SK-N-SH (cell line): ENCODE results near the gene CHD1L. TPM values are rescaled to one million over a fixed set of nuclear protein-coding genes. Genes with fewer than 3 reads are reported as not detected.

Experiments used
- CTCF ChIA-PET: fragments of 300-600, 350-600 bp; formaldehyde crosslinking; extraction: SDS; loops from one replicate; lab custom pipeline; 2021; lab: Yijun Ruan, JAX
- POLR2A ChIA-PET: fragments of 350-600 bp; sonication (Branson Sonifier 250); formaldehyde crosslinking; extraction: SDS; loops from one replicate; lab custom pipeline; 2020; ENCODE audit warnings: antibody characterized with exemption, inconsistent platforms; lab: Yijun Ruan, JAX
- DNase-seq: peaks from one replicate; pipeline ENCODE4 v3.0.0; 2012
- H2AFZ ChIP-seq: fragments of 200-600 bp; sonication (generic); 2 replicates; pipeline ENCODE4 v1.8.1; 2016; ENCODE audit warnings: antibody characterized with exemption, mild to moderate bottlenecking, low read depth
- H3F3A ChIP-seq: fragments of 200-600 bp; sonication (generic); replicated peaks from 2 replicates; pipeline ENCODE3; 2016; ENCODE audit warnings: antibody characterized with exemption, mild to moderate bottlenecking; ENCODE audit not compliant: insufficient read depth
- H3K27ac ChIP-seq, 2 experiments: fragments of 200-500 bp in 1 of 2; fragments of 200-600 bp in 1 of 2; sonication (Bioruptor generic) in 1 of 2; sonication (generic), shearing (Covaris generic) in 1 of 2; 2 replicates each; pipeline versions ENCODE4 v1.5.1 to v1.6.1; 2014 to 2016; ENCODE audit warnings: low read depth in 2 of 2, inconsistent platforms in 1 of 2, low read length in 1 of 2, mild to moderate bottlenecking in 1 of 2, mixed read lengths in 1 of 2
- H3K27me3 ChIP-seq: fragments of 200-600 bp; sonication (generic), shearing (Covaris generic); 2 replicates; pipeline ENCODE4 v1.6.1; 2016; ENCODE audit warnings: mixed run types; ENCODE audit not compliant: insufficient read depth
- H3K36me3 ChIP-seq, 2 experiments: fragments of 200-500 bp in 1 of 2; fragments of 200-600 bp in 1 of 2; sonication (Bioruptor generic) in 1 of 2; sonication (generic) in 1 of 2; replicated peaks in 1 of 2; 2 replicates each; pipeline versions ENCODE3 to v1.5.1; 2014 to 2016; ENCODE audit warnings: low read length in 1 of 2, mild to moderate bottlenecking in 1 of 2; ENCODE audit not compliant: insufficient read depth in 2 of 2, control insufficient read depth in 1 of 2
- H3K4me1 ChIP-seq, 2 experiments: fragments of 200-500 bp in 1 of 2; fragments of 200-600 bp in 1 of 2; sonication (Bioruptor generic) in 1 of 2; sonication (generic), shearing (Covaris generic) in 1 of 2; 2 replicates each; pipeline versions ENCODE4 v1.5.1 to v1.6.1; 2014 to 2016; ENCODE audit warnings: low read depth in 1 of 2, low read length in 1 of 2, mixed run types in 1 of 2; ENCODE audit not compliant: insufficient read depth in 2 of 2, control insufficient read depth in 1 of 2
- H3K4me2 ChIP-seq: fragments of 200-600 bp; sonication (generic), shearing (Covaris generic); 2 replicates; pipeline ENCODE4 v1.6.1; 2017; ENCODE audit warnings: mixed run types
- H3K4me3 ChIP-seq, 2 experiments: fragments of 200-500 bp in 1 of 2; fragments of 200-600 bp in 1 of 2; sonication (Bioruptor generic) in 1 of 2; sonication (generic), shearing (Covaris generic) in 1 of 2; 2 replicates each; pipeline versions ENCODE4 v1.5.1 to v1.8.1; 2014 to 2016; ENCODE audit warnings: low read depth in 2 of 2, inconsistent platforms in 1 of 2, low read length in 1 of 2, mild to moderate bottlenecking in 1 of 2, mixed read lengths in 1 of 2, moderate library complexity in 1 of 2
- H3K79me2 ChIP-seq: fragments of 200-600 bp; sonication (generic); 2 replicates; pipeline ENCODE4 v1.8.1; 2017; ENCODE audit warnings: mild to moderate bottlenecking; ENCODE audit not compliant: insufficient read depth
- H3K9ac ChIP-seq: fragments of 200-600 bp; sonication (generic); 2 replicates; pipeline ENCODE4 v1.6.1; 2017; ENCODE audit warnings: mixed run types
- H3K9me2 ChIP-seq: fragments of 200-600 bp; sonication (generic); 2 replicates; pipeline ENCODE4 v1.6.1; 2017; ENCODE audit warnings: mixed run types
- H3K9me3 ChIP-seq: fragments of 200-600 bp; sonication (generic); 2 replicates; pipeline ENCODE4 v1.6.1; 2017; ENCODE audit warnings: mixed run types, mild to moderate bottlenecking, moderate library complexity
- H4K20me1 ChIP-seq: fragments of 200-600 bp; sonication (generic); 2 replicates; pipeline ENCODE4 v1.6.1; 2017; ENCODE audit warnings: mild to moderate bottlenecking, mixed run types; ENCODE audit not compliant: insufficient read depth
- CTCF ChIP-seq: fragments of 200-600 bp; sonication (generic); IDR thresholded peaks from 2 replicates; pipeline ENCODE4 v1.6.1; 2017; ENCODE audit warnings: antibody characterized with exemption, mild to moderate bottlenecking, moderate library complexity
- ELF1 ChIP-seq: IDR thresholded peaks from 2 replicates; pipeline ENCODE4 v1.4.0; 2012
- EP300 ChIP-seq, 2 experiments: IDR thresholded peaks; 2 replicates each; pipeline versions ENCODE4 v1.4.0 to v1.6.1; 2012; ENCODE audit warnings: borderline replicate concordance in 1 of 2, low read depth in 1 of 2, low read length in 1 of 2
- EZH2phosphoT487 ChIP-seq: fragments of 200-600 bp; sonication (generic); IDR thresholded peaks from 2 replicates; pipeline ENCODE4 v1.6.1; 2017; ENCODE audit warnings: low read depth, mixed run types, mild to moderate bottlenecking, antibody characterized with exemption, moderate library complexity, borderline replicate concordance
- FOSL2 ChIP-seq: IDR thresholded peaks from 2 replicates; pipeline ENCODE4 v1.4.0; 2012; ENCODE audit warnings: low read depth, mild to moderate bottlenecking, moderate library complexity, borderline replicate concordance
- FOXJ3 ChIP-seq: sonication (generic); formaldehyde crosslinking; IDR thresholded peaks from 2 replicates; pipeline ENCODE4 v1.5.1; 2020; ENCODE audit warnings: mild to moderate bottlenecking, missing genetic modification reagents
- FOXM1 ChIP-seq: IDR thresholded peaks from 2 replicates; pipeline ENCODE4 v1.4.0; 2012; ENCODE audit warnings: low read depth, mild to moderate bottlenecking
- MEF2A ChIP-seq: IDR thresholded peaks from 2 replicates; pipeline ENCODE4 v1.4.0; 2012; ENCODE audit warnings: low read depth, borderline replicate concordance
- MXI1 ChIP-seq: IDR thresholded peaks from 2 replicates; pipeline ENCODE4 v1.6.1; 2012; ENCODE audit warnings: mild to moderate bottlenecking, low read depth, low read length, improper control_type of control experiment
- NFIC ChIP-seq: IDR thresholded peaks from 2 replicates; pipeline ENCODE4 v1.4.0; 2012; ENCODE audit warnings: borderline replicate concordance
- PBX3 ChIP-seq: IDR thresholded peaks from 2 replicates; pipeline ENCODE4; 2012
- POLR2AphosphoS5 ChIP-seq: IDR thresholded peaks from 2 replicates; pipeline ENCODE4 v1.6.1; 2012; ENCODE audit warnings: low read depth, low read length
- RAD21 ChIP-seq: IDR thresholded peaks from 2 replicates; pipeline ENCODE4 v1.6.1; 2012; ENCODE audit warnings: mild to moderate bottlenecking, low read length
- RCOR1 ChIP-seq: fragments of 150-350 bp; IDR thresholded peaks from 2 replicates; pipeline ENCODE4 v1.6.1; 2017; ENCODE audit warnings: antibody characterized with exemption, low read length
- RFX5 ChIP-seq: IDR thresholded peaks from 2 replicates; pipeline ENCODE4 v1.6.1; 2012; ENCODE audit warnings: mild to moderate bottlenecking, improper control_type of control experiment, low read length
- SIN3A ChIP-seq: IDR thresholded peaks from 2 replicates; pipeline ENCODE4 v1.6.1; 2012; ENCODE audit warnings: low read depth, mild to moderate bottlenecking, low read length, moderate library complexity, borderline replicate concordance
- SMC3 ChIP-seq: IDR thresholded peaks from 2 replicates; pipeline ENCODE4 v1.6.1; 2012; ENCODE audit warnings: low read depth, low read length, improper control_type of control experiment
- TAF1 ChIP-seq: IDR thresholded peaks from 2 replicates; pipeline ENCODE4 v1.6.1; 2012; ENCODE audit warnings: low read depth, mild to moderate bottlenecking, low read length, moderate library complexity, borderline replicate concordance
- TCF12 ChIP-seq: IDR thresholded peaks from 2 replicates; pipeline ENCODE4 v1.4.0; 2012
- TEAD4 ChIP-seq: IDR thresholded peaks from 2 replicates; pipeline ENCODE4 v1.4.0; 2012; ENCODE audit warnings: mild to moderate bottlenecking, borderline replicate concordance; ENCODE audit not compliant: insufficient read depth
- YY1 ChIP-seq: IDR thresholded peaks from 2 replicates; pipeline ENCODE4 v1.4.0; 2012; ENCODE audit warnings: low read depth, mild to moderate bottlenecking
- WGBS: methylation state at CpG from one replicate; pipeline ENCODE4 v1.1.6; 2017; ENCODE audit warnings: low lambda C conversion rate; 5-methylcytosine and 5-hydroxymethylcytosine counted together
- polyA plus RNA-seq, 3 experiments: library from polyadenylated mRNA; depleted of rRNA; stranded (reverse); fragments of >200 nt; gene quantifications; 2 replicates each; pipeline ENCODE4 v1.2.3, GENCODE V29; 2012
- TF ChIP-seq, protein P1 (sequence below): IDR thresholded peaks from 2 replicates; pipeline ENCODE4 v1.4.0; 2012; ENCODE audit warnings: low read depth, borderline replicate concordance
- TF ChIP-seq, protein P2 (sequence below): IDR thresholded peaks from 2 replicates; pipeline ENCODE4 v1.4.0; 2012; ENCODE audit warnings: low read depth, borderline replicate concordance
- TF ChIP-seq, protein P3 (sequence below): fragments of 150-350 bp; IDR thresholded peaks from 2 replicates; pipeline ENCODE4 v1.6.1; 2016; ENCODE audit warnings: mild to moderate bottlenecking, low read depth, low read length
- TF ChIP-seq, protein P4 (sequence below): IDR thresholded peaks from 2 replicates; pipeline ENCODE4 v1.4.0; 2012; ENCODE audit warnings: low read depth

The CHD1L gene
- polyA plus RNA-seq (2012; rRNA removed): 24.7 and 37.2 TPM in 2 replicates
- polyA plus RNA-seq (2012; cell fraction: cytosol; rRNA removed): 32.3 and 34.1 TPM in 2 replicates
- 28.2 and 53.7 TPM in 2 replicates for polyA plus RNA-seq (2012; cell fraction: nucleus; rRNA removed)

DNA sequence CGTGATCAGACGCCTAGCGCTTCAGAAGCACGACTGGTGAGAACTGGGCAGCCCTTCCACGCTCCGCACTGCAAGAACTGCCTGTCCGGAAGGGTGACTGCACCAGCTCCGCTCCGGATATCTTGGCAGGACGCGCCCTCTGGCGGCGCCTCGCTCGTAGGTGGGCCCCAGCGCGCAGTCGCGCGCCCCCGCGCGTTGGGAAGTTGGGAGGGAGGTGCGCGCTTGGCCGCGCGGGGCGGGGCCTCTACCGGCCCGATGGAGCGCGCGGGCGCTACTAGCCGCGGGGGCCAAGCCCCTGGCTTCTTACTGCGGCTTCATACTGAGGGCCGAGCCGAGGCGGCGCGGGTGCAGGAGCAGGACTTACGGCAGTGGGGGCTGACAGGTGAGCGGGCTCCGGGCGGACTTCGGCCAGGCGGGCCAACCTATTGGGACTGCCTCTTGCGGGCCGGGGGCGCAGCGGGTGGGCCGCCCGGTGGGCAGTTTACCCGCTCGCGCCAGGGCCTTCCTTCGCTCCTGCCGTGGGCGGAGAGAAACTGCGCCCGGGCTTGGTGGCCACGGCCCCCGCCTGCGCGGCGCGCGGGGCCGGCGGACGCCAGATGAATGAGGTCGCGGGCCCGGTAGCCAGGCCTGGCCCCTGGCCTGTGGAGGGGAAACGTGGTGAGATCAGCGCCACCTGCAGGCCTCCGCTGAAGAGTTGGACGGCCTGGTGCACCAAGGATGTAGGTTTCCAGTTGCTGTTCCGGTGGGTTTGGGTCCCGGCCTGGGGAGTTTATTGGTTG lies at the start of gene CHD1L:
CHD1L (plus strand) TSS at position 236 of the 779 bp plus-strand sequence; CDS start at position 256, 20 bp downstream.
- Histone ChIP-seq H3K27me3 (no peaks in the 10 kb centered on the region), H3F3A (peaks cover 4% of the 10 kb centered on the region), H3K9me3 (no peaks in the 10 kb centered on the region), H3K4me2 (peak within 1 kb of the TSS; percentile 85), H2AFZ (peak within 1 kb of the TSS; percentile 99), H3K9me2 (no peaks in the 10 kb centered on the region), H3K9ac (peak within 1 kb of the TSS; percentile 94), H3K4me3 (peak within 1 kb of the TSS; percentile 75 to 99), H3K27ac (peak within 1 kb of the TSS; percentile 85 to 92), H3K4me1 (peaks cover 0 to 19% of the 10 kb centered on the region in 2 experiments; a peak in 2 of 4 replicates), H3K36me3 (no peaks in the 10 kb centered on the region), H3K79me2 (peaks cover 43% of the 10 kb centered on the region), H4K20me1 (0 out of 2 replicates have a peak, but pooled peaks cover 15% of the 10 kb centered on the region)
- DNase-seq: peak; percentile 94
- POLR2A ChIA-PET: interaction anchor here (0.7 to 1.5 kb wide), 4 partner anchors 11 to 74 kb away, joined by 3 to 5 read pairs (median 4); no protein-coding TSS in a partner anchor
- WGBS: 1% methylated on average over 19 of the region's 82 CpGs
- CTCF ChIA-PET: interaction anchor here (0.6 to 3.6 kb wide), 35 partner anchors 8 to 393 kb away, joined by 3 to 51 read pairs (median 4); partner anchors contain the start of gene FMO5
- TF ChIP-seq MEF2A (no peak), POLR2AphosphoS5 (peak; percentile 54), FOXM1 (no peak), RCOR1 (peak; percentile 46), PBX3 (no peak), MXI1 (peak; percentile 79), EZH2phosphoT487 (no peak), YY1 (no peak; the same call in 1 of the 2 replicates), SIN3A (peak; percentile 57; the same call in 1 of the 2 replicates), EP300 (IDR thresholded peaks at IDR 0.05; ENCODE audit: borderline replicate concordance in 1 of 2, low read depth in 1 of 2, low read length in 1 of 2) (no peak), RFX5 (no peak), FOSL2 (no peak), FOXJ3 (0 out of 2 replicates have a peak, but pooled peaks have one; percentile 38), TCF12 (no peak), RAD21 (peak; percentile 89), CTCF (peak; percentile 74), TAF1 (peak; percentile 47; the same call in 1 of the 2 replicates), SMC3 (peak; percentile 80), NFIC (no peak), TEAD4 (no peak), ELF1 (peak; percentile 14; the same call in 1 of the 2 replicates)
- TF ChIP-seq, protein P1, sequence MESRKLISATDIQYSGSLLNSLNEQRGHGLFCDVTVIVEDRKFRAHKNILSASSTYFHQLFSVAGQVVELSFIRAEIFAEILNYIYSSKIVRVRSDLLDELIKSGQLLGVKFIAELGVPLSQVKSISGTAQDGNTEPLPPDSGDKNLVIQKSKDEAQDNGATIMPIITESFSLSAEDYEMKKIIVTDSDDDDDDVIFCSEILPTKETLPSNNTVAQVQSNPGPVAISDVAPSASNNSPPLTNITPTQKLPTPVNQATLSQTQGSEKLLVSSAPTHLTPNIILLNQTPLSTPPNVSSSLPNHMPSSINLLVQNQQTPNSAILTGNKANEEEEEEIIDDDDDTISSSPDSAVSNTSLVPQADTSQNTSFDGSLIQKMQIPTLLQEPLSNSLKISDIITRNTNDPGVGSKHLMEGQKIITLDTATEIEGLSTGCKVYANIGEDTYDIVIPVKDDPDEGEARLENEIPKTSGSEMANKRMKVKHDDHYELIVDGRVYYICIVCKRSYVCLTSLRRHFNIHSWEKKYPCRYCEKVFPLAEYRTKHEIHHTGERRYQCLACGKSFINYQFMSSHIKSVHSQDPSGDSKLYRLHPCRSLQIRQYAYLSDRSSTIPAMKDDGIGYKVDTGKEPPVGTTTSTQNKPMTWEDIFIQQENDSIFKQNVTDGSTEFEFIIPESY: no peak
- TF ChIP-seq, protein P2, sequence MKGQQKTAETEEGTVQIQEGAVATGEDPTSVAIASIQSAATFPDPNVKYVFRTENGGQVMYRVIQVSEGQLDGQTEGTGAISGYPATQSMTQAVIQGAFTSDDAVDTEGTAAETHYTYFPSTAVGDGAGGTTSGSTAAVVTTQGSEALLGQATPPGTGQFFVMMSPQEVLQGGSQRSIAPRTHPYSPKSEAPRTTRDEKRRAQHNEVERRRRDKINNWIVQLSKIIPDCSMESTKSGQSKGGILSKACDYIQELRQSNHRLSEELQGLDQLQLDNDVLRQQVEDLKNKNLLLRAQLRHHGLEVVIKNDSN: no peak
- TF ChIP-seq, protein P3, sequence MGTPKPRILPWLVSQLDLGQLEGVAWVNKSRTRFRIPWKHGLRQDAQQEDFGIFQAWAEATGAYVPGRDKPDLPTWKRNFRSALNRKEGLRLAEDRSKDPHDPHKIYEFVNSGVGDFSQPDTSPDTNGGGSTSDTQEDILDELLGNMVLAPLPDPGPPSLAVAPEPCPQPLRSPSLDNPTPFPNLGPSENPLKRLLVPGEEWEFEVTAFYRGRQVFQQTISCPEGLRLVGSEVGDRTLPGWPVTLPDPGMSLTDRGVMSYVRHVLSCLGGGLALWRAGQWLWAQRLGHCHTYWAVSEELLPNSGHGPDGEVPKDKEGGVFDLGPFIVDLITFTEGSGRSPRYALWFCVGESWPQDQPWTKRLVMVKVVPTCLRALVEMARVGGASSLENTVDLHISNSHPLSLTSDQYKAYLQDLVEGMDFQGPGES: no peak
- TF ChIP-seq, protein P4, sequence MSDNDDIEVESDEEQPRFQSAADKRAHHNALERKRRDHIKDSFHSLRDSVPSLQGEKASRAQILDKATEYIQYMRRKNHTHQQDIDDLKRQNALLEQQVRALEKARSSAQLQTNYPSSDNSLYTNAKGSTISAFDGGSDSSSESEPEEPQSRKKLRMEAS: peak; percentile 79
